Embryonic facial prominence (tissue), 1 donor: ENCODE data around the gene SPDYE3.
"Not testable (repeated sequence)": the region's sequence is repeated elsewhere in the genome, so short reads cannot be mapped to it uniquely, and the experiment has no call there.

Experiments used
- DNase-seq: peaks from one replicate; pipeline ENCODE4 v3.0.0-alpha.2; 2016; ENCODE audit errors: extremely low spot score

Gene SPDYE3, protein sequence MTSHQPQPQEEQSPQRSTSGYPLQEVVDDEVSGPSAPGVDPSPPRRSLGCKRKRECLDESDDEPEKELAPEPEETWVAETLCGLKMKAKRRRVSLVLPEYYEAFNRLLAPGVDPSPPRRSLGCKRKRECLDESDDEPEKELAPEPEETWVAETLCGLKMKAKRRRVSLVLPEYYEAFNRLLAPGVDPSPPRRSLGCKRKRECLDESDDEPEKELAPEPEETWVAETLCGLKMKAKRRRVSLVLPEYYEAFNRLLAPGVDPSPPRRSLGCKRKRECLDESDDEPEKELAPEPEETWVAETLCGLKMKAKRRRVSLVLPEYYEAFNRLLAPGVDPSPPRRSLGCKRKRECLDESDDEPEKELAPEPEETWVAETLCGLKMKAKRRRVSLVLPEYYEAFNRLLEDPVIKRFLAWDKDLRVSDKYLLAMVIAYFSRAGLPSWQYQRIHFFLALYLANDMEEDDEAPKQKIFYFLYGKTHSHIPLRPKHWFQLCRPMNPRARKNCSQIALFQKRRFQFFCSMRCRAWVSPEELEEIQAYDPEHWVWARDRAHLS

GRCh38 chr7:100307402-100307801 lies at the start of gene SPDYE3:
TSS of gene SPDYE3 (plus strand) at chr7:100307702. CDS start at chr7:100307886, 184 bp downstream.
- not testable (repeated sequence) for DNase-seq

- DNase-seq, result not testable (repeated sequence)
Measured at GRCh38 chr7:100259984-100260383, 47.5 kb upstream of the SPDYE3 start.

GRCh38 chr7:100262896-100263295 lies 44.6 kb upstream of the SPDYE3 start:
- not testable (repeated sequence) for DNase-seq

- DNase-seq, result not testable (repeated sequence)
Measured at GRCh38 chr7:100264223-100264622, 43.3 kb upstream of the SPDYE3 start.

- not testable (repeated sequence) for DNase-seq
Measured at GRCh38 chr7:100264669-100265165, 42.8 kb upstream of the SPDYE3 start.

GRCh38 chr7:100265851-100266250 lies 41.7 kb upstream of the SPDYE3 start:
- not testable (repeated sequence) for DNase-seq

DNA sequence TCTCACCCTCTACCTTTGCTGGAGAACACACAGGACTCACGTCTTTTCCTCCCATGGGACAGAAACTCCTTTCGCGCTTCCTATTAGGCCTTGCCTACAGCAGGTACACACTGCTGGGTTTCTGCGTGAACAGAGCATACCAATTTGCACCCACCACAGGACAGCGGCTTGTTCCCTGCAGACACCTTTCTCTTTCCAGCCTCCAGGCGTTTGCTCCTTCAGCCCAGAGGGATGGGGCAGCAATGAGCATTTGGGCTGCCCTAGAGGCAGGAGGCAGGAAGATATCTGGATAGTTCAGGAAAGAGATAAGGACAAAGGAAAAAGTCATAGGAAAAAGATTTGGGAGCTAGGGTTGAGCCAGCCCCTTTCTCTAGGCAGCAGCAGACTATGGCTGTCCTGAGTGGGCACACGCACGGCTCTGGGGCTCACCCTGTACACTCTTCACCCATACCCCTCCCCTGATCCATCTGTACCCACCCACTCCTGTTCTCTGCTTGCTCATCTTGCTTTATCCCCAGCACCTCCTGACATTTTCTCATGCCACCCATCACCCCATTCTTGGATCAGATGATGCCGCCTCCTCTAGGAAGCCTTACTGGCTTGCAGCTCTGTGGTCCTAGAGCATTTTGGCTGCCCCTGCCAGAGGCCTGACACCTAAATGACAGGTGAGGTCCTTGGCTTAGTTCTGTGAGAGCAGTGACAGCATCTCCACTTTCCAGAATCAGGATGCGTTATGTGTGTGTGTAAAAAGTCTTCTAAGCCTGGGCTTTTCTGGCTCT lies 40.7 kb upstream of the SPDYE3 start:
- DNase-seq, result no peak

DNA sequence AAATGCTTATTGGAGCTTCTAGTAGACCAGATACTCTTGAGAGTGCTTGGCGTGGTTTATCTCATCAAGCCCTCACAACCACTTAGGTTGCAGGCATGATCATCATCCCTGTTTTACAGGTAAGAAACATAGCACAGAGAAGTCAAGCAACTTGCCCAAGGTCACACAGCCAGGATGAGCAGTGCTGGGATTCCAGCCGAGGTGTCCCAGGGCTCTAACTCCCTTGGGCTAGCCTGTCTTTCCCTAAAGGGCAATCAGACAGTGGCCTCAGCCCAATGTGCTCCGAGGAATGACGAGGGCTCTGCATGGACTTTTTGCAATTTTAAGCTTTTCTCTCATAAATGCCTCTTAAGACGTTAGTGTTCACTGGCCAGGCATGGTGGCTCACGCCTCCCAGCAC lies 39.9 kb upstream of the SPDYE3 start:
- no peak for DNase-seq

GRCh38 chr7:100268882-100269281 lies 38.6 kb upstream of the SPDYE3 start:
- not testable (repeated sequence) for DNase-seq

- DNase-seq, result not testable (repeated sequence)
Measured at GRCh38 chr7:100269306-100270045, 38.0 kb upstream of the SPDYE3 start.

DNA sequence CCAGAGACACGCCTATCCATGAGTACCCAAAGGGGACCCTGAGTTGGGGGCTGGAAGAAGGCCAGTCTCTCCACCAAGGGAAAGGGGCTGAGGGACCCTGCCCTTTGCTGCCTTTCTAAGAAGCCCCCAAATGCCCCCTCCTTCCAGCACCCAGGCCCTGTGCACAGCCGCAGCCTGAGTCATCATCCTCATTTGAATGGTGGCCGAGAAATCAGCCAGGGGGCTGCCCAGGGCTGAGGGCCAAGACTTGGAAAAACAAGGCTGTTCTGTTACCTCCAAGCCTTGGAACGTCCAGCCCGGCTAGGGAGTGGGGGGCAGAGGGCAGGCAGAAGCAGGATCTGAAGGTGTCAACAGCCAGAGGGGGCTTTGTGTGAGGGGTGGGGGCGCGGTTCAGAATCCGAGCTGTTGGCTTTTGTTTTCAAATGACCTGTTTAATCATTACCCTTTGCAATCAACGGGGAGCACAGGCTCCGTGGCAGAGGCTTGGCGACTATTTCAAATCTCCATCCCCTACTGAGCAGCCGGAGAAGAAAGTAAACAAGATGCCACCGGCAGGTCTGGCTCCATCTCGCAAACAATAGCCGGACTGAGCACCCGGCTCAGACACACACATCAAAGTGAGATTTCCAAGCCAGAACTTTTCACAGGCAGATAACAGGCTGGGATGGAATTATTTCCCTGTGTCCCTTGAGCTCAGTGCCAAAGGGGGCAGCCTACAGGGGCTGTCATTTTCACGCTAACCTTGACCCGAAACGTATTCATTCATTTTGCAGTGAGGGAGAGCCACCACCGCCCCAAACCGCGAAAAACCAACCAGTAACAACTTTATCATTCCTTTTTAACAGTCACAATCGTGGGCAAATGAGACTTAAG lies 37.2 kb upstream of the SPDYE3 start:
- not testable (repeated sequence) for DNase-seq

- not testable (repeated sequence) for DNase-seq
Measured at GRCh38 chr7:100270941-100271593, 36.4 kb upstream of the SPDYE3 start.

- peak; percentile 84 for DNase-seq
Measured at GRCh38 chr7:100271716-100272537, 35.6 kb upstream of the SPDYE3 start.

DNA sequence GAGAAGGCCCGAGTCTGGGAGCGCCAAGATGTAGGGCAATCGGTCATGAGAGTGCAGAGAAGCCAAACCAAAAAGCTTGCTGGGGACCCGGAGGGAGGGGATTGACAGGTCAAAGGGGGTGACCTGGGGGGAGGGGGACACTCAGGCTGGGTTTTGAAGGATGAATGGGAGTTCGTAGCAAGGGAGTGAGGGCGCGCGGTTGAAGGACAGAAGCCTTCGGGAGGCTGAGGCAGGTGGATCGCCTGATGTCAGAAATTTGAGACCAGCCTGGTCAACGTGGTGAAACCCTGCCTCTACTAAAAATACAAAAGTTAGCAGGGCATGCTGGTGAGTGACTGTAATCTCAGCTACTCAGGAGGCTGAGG lies 35.0 kb upstream of the SPDYE3 start:
- not testable (repeated sequence) for DNase-seq

- DNase-seq, result no peak
Measured at GRCh38 chr7:100275120-100275519, 32.4 kb upstream of the SPDYE3 start.

GRCh38 chr7:100276126-100276525 lies 31.4 kb upstream of the SPDYE3 start:
- not testable (repeated sequence) for DNase-seq

DNA sequence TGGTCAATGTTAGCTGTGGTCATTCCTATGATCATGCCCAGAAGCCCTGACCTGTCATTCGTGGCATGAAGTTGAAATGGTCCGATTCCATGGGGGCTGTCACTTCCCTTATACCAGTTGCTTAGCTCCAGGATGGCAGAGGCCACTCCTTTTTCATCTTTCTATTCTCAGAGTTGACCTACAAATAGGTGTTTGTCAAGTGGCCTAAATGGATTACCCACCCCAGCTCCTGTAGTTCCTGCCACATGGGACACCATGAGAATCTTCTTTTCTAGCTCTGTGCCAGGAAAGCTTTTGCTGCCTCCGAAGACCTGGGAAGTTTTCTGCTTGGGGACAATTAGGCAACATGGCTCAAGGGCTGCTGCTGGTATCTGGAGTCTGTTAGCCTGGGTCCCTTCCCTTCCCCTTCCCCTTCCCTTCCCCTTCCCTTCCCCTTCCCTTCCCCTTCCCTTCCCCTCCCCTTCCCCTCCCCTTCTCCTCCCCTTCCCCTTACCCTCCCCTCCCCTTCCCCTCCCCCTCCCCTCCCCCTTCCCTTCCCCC lies 25.4 kb upstream of the SPDYE3 start:
- not testable (repeated sequence) for DNase-seq

- not testable (repeated sequence) for DNase-seq
Measured at GRCh38 chr7:100283147-100283546, 24.4 kb upstream of the SPDYE3 start.
